Liver (tissue), 3 donors: Measurements from ENCODE around the gene FGD6.

Experiments used
- ATF3 ChIP-seq: IDR thresholded peaks from 2 replicates; pipeline ENCODE4 v1.6.1; 2016; ENCODE audit warnings: antibody characterized with exemption
- CTCF ChIP-seq: fragments of 150-350 bp; IDR thresholded peaks from 2 replicates; pipeline ENCODE4 v1.5.1; 2017; ENCODE audit warnings: improper control_type of control experiment, low read depth, low read length; ENCODE audit not compliant: missing input control
- EGR1 ChIP-seq, 2 donors: IDR thresholded peaks; 2 replicates each; pipeline ENCODE4 v1.6.1; 2016 to 2018; ENCODE audit warnings: antibody characterized with exemption in 2 of 2, low read depth in 2 of 2
- MAX ChIP-seq: IDR thresholded peaks from 2 replicates; pipeline ENCODE4 v1.6.1; 2016; ENCODE audit warnings: antibody characterized with exemption
- SP1 ChIP-seq: IDR thresholded peaks from 2 replicates; pipeline ENCODE4 v1.6.1; 2018; ENCODE audit warnings: antibody characterized with exemption, mild to moderate bottlenecking
- TAF1 ChIP-seq: conservative IDR thresholded peaks from 2 replicates; pipeline ENCODE4 v1.6.1; 2016; ENCODE audit warnings: antibody characterized with exemption, mild to moderate bottlenecking
- donor health status: healthy.
- donor health status: healthy.

- no peak for TF ChIP-seq CTCF
- no peak for TF ChIP-seq TAF1
- no peak for TF ChIP-seq EGR1 (IDR thresholded peaks at IDR 0.05; ENCODE audit: low read depth in 2 of 2)
- TF ChIP-seq ATF3: no peak
- TF ChIP-seq MAX: no peak
- TF ChIP-seq SP1: peak; percentile 13
Measured at GRCh38 chr12:95136598-95136997, 80.7 kb downstream of the FGD6 start.
